Activated CD4-positive, alpha-beta memory T cell treated with anti-CD3 and anti-CD28 coated beads, Interleukin-2, amount 10 ng/mL, durations not matched to agents 7 days and 5 days (primary cell): ENCODE measurements around the gene MARCHF10. TPM values are rescaled to one million over a fixed set of nuclear protein-coding genes. Genes with fewer than 3 reads are reported as not detected.

Experiments used
- CTCF ChIA-PET: fragments of 350-600 bp; sonication (Branson Sonifier 250); formaldehyde crosslinking; loops from one replicate; lab custom pipeline; 2021; ENCODE audit warnings: antibody characterized with exemption, inconsistent platforms; lab: Charles Lee
- POLR2A ChIA-PET: fragments of 350-600 bp; sonication (Branson Sonifier 250); formaldehyde crosslinking; loops from one replicate; lab custom pipeline; 2021; ENCODE audit warnings: antibody characterized with exemption; lab: Charles Lee
- DNase-seq: peaks from one replicate; pipeline ENCODE4 v3.0.0-alpha.2; 2020
- H3K27ac Mint-ChIP-seq: one replicate; pipeline ENCODE4 v1.8.0; 2021; ENCODE audit warnings: mild to moderate bottlenecking, mixed read lengths
- H3K27me3 Mint-ChIP-seq: one replicate; pipeline ENCODE4 v1.8.0; 2021; ENCODE audit warnings: mixed read lengths
- H3K36me3 Mint-ChIP-seq: one replicate; pipeline ENCODE4 v1.8.0; 2021; ENCODE audit warnings: low read depth, mixed read lengths
- H3K4me1 Mint-ChIP-seq: one replicate; pipeline ENCODE4 v1.8.0; 2021; ENCODE audit warnings: mixed read lengths
- H3K4me3 Mint-ChIP-seq: one replicate; pipeline ENCODE4 v1.8.0; 2021; ENCODE audit warnings: mild to moderate bottlenecking, mixed read lengths
- H3K9me3 Mint-ChIP-seq: one replicate; pipeline ENCODE4 v1.8.0; 2021; ENCODE audit warnings: mixed read lengths
- total RNA-seq, 2 experiments: library from RNA; stranded (reverse); gene quantifications; one replicate each; pipeline ENCODE4 v1.2.3, GENCODE V29; 2021

Gene MARCHF10
- total RNA-seq, 2 experiments from 2014 or later = not detected

DNA sequence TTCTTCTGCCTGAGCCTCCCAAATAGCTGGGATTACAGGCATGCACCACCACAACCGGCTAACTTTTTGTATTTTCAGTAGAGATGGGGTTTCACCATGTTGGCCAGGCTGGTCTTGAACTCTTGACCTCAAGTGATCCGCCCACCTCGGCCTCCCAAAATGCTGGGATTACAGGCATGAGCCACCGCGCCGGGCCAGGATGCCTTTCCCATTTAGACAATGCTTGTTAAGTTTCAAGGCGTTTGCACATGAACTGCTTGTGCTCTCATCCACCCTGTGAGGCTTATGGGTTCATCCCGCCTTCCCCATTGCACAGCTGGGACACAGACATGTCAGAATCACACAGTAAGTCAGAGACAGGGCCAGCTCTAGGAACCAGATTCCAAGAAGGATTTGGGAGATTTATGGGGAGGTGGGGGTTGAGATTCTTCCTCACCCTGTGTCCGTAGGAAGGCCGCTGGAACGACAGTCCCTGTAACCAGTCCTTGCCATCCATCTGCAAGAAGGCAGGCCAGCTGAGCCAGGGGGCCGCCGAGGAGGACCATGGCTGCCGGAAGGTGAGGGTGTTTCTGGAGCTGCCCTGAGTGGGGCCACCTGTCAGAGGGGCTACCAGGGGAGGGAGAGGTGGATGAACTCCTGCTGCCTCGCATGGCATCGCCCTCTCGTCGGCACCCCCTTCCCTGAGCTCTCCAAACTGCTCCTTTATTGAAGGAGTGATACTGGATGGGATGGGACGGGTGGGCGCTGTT is 134.3 kb downstream of the MARCHF10 start:
- DNase-seq = no peak
- CTCF ChIA-PET = interaction anchor here (0.7 to 1.9 kb wide), 6 partner anchors 9 to 298 kb away, joined by 3 to 5 read pairs (median 4); no protein-coding TSS in a partner anchor
- POLR2A ChIA-PET = no interaction called here
- H3K27ac Mint-ChIP-seq = no peak overlapping the region
- H3K4me1 Mint-ChIP-seq = peaks cover 5% of the 10 kb centered on the region
- H3K9me3 Mint-ChIP-seq = no peaks in the 10 kb centered on the region
- no peaks in the 10 kb centered on the region for H3K36me3 Mint-ChIP-seq
- H3K27me3 Mint-ChIP-seq = no peaks in the 10 kb centered on the region
- H3K4me3 Mint-ChIP-seq = no peak overlapping the region

GRCh38 chr17:62672957-62673356 is 135.2 kb downstream of the MARCHF10 start:
- DNase-seq = no peak
- H3K4me1 Mint-ChIP-seq = peaks cover 5% of the 10 kb centered on the region
- CTCF ChIA-PET = interaction anchor here (0.7 to 1.9 kb wide), 8 partner anchors 10 to 734 kb away, joined by 3 to 14 read pairs (median 4); no protein-coding TSS in a partner anchor
- H3K27ac Mint-ChIP-seq = no peak overlapping the region
- no peaks in the 10 kb centered on the region for H3K27me3 Mint-ChIP-seq
- H3K4me3 Mint-ChIP-seq = no peak overlapping the region
- no peaks in the 10 kb centered on the region for H3K9me3 Mint-ChIP-seq
- POLR2A ChIA-PET = interaction anchor here (0.7 to 0.8 kb wide), 3 partner anchors 26 to 734 kb away, joined by 3 read pairs; no protein-coding TSS in a partner anchor
- H3K36me3 Mint-ChIP-seq = no peaks in the 10 kb centered on the region

DNA sequence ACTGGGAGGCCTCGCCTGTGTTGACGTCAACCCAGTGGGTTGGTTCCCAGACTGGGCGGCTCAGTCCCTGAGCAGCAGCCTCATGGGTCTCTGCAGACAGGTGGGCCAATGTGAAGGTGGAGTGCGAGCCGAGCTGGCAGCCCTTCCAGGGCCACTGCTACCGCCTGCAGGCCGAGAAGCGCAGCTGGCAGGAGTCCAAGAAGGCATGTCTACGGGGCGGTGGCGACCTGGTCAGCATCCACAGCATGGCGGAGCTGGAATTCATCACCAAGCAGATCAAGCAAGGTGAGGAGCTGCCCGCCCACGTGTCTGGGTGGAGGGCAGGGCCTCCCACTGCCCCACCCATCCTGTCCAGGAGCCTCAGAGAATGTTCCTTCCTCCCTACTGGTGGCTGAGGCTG is 136.6 kb downstream of the MARCHF10 start:
- POLR2A ChIA-PET = interaction anchor here (1.0 kb wide), 1 partner anchor 50 kb away, joined by 5 read pairs; no protein-coding TSS in a partner anchor
- no peaks in the 10 kb centered on the region for H3K9me3 Mint-ChIP-seq

DNA sequence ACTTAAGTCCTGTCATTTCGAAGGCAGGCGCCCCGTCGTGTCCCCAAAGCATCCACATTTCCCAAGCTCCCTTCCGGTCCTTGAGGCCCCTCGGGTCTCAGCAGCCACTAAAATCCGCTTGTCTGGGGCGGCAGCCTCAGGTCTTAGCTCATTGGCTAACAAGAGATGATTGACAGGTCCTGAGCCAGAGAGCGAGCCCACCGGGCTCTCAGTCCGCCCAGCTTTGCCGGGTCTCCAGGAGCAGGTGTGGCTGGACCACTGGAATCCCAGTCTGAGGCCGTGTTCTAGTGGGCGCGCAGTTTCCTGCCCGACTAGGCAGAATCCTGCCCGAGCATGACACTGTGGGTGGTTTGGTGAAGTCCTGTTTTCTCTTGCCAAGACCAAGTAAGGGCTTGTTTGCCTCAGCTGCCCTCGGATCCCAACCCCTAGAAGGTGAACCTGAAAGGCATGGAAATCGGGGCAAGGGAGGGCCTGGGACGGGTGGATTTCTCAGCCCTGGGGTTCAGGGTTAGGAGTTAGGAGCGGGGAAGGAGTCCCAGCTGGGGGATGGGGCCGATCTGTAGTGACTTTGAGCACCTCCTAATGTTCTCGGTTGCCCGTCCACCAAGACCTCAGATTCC is 137.8 kb downstream of the MARCHF10 start:
- Mint-ChIP-seq H3K9me3 (no peaks in the 10 kb centered on the region), H3K4me1 (peaks cover 5% of the 10 kb centered on the region), H3K36me3 (no peaks in the 10 kb centered on the region), H3K27me3 (no peaks in the 10 kb centered on the region), H3K4me3 (no peak overlapping the region), H3K27ac (no peak overlapping the region)
- ChIA-PET POLR2A (no interaction called here), CTCF (no interaction called here)
- no peak for DNase-seq

More for the DNA sequence above, 136.6 kb downstream of the MARCHF10 start:
- no peaks in the 10 kb centered on the region for H3K36me3 Mint-ChIP-seq
- peaks cover 5% of the 10 kb centered on the region for H3K4me1 Mint-ChIP-seq
- no peak overlapping the region for H3K27ac Mint-ChIP-seq
- no peaks in the 10 kb centered on the region for H3K27me3 Mint-ChIP-seq
- H3K4me3 Mint-ChIP-seq = no peak overlapping the region
- CTCF ChIA-PET = interaction anchor here (0.6 to 1.9 kb wide), 3 partner anchors 298 to 807 kb away, joined by 3 to 14 read pairs (median 3); no protein-coding TSS in a partner anchor
- DNase-seq = no peak

DNA sequence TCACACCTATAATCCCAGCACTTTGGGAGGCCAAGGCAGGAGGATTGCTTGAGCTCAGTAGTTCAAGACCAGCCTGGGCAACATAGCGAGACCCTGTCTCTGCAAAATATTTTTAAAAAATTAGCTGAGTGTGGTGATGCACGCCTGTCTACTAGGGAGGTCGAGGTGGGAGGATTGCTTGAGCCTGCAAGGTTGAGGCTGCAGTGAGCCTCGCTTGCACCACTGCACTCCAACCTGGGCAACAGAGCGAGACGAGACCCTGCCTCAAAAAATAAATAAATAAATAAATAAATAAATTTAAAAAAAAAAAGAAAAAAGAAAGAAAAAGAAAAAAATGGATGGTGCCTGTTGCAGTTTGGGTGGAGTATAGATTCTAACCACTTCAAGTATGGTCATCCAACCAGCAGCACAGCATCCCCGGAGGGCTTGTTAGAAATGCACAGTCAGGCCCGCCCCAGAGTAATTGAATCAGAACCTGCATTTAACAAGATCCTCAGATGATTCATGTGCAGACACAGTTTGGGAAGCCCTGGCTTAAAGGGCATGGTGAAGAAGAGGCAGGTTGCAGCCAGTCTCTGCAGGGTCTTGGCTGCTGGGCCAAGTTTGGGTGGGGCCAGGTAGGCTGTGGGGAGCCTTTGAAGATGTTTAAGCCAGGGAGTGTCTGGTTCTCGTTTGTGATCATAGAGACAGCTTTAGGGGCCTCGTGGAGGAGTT is 139.9 kb downstream of the MARCHF10 start:
- H3K27me3 Mint-ChIP-seq = no peaks in the 10 kb centered on the region
- H3K4me1 Mint-ChIP-seq = peaks cover 5% of the 10 kb centered on the region
- no peak overlapping the region for H3K4me3 Mint-ChIP-seq
- CTCF ChIA-PET = no interaction called here
- no peaks in the 10 kb centered on the region for H3K36me3 Mint-ChIP-seq
- no peak overlapping the region for H3K27ac Mint-ChIP-seq
- POLR2A ChIA-PET = no interaction called here
- no peak for DNase-seq
- no peaks in the 10 kb centered on the region for H3K9me3 Mint-ChIP-seq

- DNase-seq = no peak
- ChIA-PET CTCF (no interaction called here), POLR2A (no interaction called here)
- Mint-ChIP-seq H3K27ac (no peak overlapping the region), H3K36me3 (no peaks in the 10 kb centered on the region), H3K9me3 (no peaks in the 10 kb centered on the region), H3K4me3 (no peak overlapping the region), H3K27me3 (no peaks in the 10 kb centered on the region), H3K4me1 (peaks cover 2% of the 10 kb centered on the region)
Measured at GRCh38 chr17:62666801-62667591, 141.1 kb downstream of the MARCHF10 start.

DNA sequence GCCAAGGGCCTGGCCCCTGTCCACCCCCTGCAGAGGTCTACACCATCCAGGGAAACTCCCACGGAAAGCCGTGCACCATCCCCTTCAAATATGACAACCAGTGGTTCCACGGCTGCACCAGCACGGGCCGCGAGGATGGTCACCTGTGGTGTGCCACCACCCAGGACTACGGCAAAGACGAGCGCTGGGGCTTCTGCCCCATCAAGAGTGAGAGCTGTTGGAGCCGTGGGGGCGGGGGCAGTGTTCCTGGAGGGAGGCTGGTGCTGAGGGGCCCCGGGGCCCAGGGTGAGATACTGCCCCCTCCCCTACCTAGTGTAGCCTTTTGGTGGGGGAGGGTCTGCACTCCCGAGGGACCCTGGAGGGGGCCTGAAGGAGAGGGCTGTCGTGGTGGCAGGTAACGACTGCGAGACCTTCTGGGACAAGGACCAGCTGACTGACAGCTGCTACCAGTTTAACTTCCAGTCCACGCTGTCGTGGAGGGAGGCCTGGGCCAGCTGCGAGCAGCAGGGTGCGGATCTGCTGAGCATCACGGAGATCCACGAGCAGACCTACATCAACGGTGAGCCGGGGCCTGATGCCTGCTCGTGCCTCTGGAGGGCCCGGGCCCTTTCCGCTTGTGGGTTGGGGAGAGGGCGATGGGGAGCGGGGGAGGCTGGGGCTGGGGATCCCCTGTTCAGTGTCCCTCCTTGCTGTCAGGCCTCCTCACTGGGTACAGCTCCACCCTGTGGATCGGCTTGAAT is 141.9 kb downstream of the MARCHF10 start:
- ChIA-PET CTCF (no interaction called here), POLR2A (no interaction called here)
- Mint-ChIP-seq H3K27ac (no peak overlapping the region), H3K27me3 (peaks cover 3% of the 10 kb centered on the region), H3K4me1 (no peaks in the 10 kb centered on the region), H3K4me3 (no peak overlapping the region), H3K9me3 (peaks cover 3% of the 10 kb centered on the region), H3K36me3 (peaks cover 2% of the 10 kb centered on the region)
- no peak for DNase-seq

DNA sequence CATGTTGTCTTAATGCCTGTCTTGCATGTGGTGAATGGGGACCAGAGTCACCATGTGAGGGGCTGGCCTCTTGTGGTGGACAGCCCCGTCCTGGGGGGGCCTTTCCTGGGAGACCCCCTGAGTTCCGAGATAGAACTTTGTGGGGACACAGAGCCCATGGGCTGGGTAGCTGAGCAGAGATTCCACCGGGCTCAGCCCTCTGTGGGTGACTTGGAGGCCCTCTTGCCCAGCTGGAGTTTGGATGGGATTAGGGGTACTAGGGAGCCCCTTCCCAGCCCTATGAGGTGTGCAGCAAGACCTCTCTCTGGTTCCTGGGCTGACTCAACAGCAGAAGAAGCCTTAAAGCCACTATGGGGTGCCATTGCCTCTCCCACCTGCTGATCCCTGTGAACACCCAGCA is 142.5 kb downstream of the MARCHF10 start:
- CTCF ChIA-PET = no interaction called here
- Mint-ChIP-seq H3K9me3 (peaks cover 9% of the 10 kb centered on the region), H3K27ac (no peak overlapping the region), H3K36me3 (peaks cover 5% of the 10 kb centered on the region), H3K27me3 (peaks cover 8% of the 10 kb centered on the region), H3K4me3 (no peak overlapping the region), H3K4me1 (no peaks in the 10 kb centered on the region)
- POLR2A ChIA-PET = no interaction called here
- no peak for DNase-seq

DNA sequence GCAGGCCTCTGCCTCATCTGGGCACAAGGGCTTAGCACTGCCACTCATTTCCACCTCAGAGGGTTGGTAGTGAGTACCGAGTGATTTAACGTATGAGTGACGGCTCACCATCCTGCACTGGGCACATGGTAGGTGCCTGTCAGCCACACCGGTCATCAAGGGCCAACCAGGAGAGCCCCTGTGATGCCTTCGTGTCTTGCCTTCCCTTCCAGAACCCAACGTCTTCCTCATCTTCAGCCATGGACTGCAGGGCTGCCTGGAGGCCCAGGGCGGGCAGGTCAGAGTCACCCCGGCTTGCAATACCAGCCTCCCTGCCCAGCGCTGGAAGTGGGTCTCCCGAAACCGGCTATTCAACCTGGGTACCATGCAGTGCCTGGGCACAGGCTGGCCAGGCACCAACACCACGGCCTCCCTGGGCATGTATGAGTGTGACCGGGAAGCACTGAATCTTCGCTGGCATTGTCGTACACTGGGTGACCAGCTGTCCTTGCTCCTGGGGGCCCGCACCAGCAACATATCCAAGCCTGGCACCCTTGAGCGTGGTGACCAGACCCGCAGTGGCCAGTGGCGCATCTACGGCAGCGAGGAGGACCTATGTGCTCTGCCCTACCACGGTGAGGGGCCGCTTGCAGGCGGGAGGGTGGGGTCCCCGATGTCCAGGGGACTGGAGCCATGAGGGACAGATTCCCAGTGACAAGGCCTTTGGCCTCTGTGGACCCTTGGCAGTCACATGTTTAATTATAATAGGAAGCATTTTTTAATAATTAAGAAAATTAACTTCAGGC is 143.6 kb downstream of the MARCHF10 start:
- Mint-ChIP-seq H3K4me3 (no peak overlapping the region), H3K4me1 (no peaks in the 10 kb centered on the region), H3K9me3 (peaks cover 10% of the 10 kb centered on the region), H3K27me3 (peaks cover 14% of the 10 kb centered on the region), H3K36me3 (peaks cover 5% of the 10 kb centered on the region), H3K27ac (no peak overlapping the region)
- ChIA-PET CTCF (no interaction called here), POLR2A (no interaction called here)
- no peak for DNase-seq

DNA sequence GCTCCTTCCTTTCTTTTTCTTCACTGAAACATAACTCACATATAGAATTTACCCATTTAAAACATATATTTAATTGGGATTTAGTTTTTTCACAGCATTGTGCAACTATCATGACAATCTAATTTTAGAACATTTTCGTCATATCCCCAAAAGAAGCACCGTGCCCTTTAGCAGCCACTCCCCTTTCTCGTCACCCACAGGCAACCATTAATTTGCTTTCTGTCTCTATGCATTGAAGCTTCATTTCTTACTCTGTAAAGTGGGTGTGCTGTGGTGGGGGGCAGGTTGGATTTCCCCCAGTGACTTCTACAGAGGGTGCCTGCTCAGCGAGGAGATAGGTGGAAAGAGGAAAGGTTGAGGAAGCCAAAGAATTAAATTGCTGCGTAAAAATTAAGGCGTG is 144.8 kb downstream of the MARCHF10 start:
- Mint-ChIP-seq H3K9me3 (peaks cover 10% of the 10 kb centered on the region), H3K4me3 (no peak overlapping the region), H3K27me3 (peaks cover 14% of the 10 kb centered on the region), H3K27ac (no peak overlapping the region), H3K4me1 (no peaks in the 10 kb centered on the region), H3K36me3 (peaks cover 5% of the 10 kb centered on the region)
- no peak for DNase-seq
- CTCF ChIA-PET = interaction anchor here (1.0 kb wide), 1 partner anchor 9 kb away, joined by 3 read pairs; no protein-coding TSS in a partner anchor
- POLR2A ChIA-PET = no interaction called here

DNA sequence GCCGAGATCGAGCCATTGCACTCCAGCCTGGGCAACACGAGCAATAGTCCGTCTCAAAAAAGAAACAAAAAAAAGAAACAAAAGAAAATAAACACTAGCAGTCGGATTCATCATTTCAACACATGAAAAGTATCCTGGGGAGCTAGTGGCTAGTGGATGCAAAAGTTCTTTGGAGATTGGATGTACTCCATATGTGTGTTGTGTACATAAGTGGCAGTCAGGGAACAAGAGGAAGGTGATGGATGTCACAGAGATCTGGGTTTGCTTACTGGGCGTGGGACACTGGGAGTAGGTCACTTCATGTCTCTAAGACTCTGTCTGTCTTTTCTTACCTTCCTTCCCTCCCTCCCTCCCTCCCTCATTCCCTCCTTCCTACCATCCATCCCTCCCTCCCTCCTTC is 145.3 kb downstream of the MARCHF10 start:
- H3K4me1 Mint-ChIP-seq = no peaks in the 10 kb centered on the region
- no peak overlapping the region for H3K4me3 Mint-ChIP-seq
- peaks cover 5% of the 10 kb centered on the region for H3K36me3 Mint-ChIP-seq
- no peak overlapping the region for H3K27ac Mint-ChIP-seq
- H3K27me3 Mint-ChIP-seq = peaks cover 14% of the 10 kb centered on the region
- H3K9me3 Mint-ChIP-seq = peaks cover 10% of the 10 kb centered on the region
- POLR2A ChIA-PET = no interaction called here
- no peak for DNase-seq
- CTCF ChIA-PET = interaction anchor here (1.0 kb wide), 1 partner anchor 9 kb away, joined by 3 read pairs; no protein-coding TSS in a partner anchor
